Endothelial cell of umbilical vein (primary cell): ENCODE results near the gene EPS15.

ENCODE experiments used
- EZH2 ChIP-seq: IDR thresholded peaks from 2 replicates; pipeline ENCODE4 v1.6.1; 2012; ENCODE audit warnings: borderline replicate concordance, low read depth, mild to moderate bottlenecking, moderate library complexity, low read length, inconsistent platforms; ENCODE audit not compliant: severe bottlenecking
- FOS ChIP-seq: IDR thresholded peaks from 2 replicates; pipeline ENCODE4 v1.6.1; 2011; ENCODE audit warnings: mild to moderate bottlenecking, low read length, moderate library complexity, borderline replicate concordance; ENCODE audit not compliant: insufficient read depth
- GATA2 ChIP-seq: IDR thresholded peaks from 2 replicates; pipeline ENCODE4 v1.7.0; 2011; ENCODE audit warnings: low read depth, mild to moderate bottlenecking, moderate library complexity, mixed read lengths, low read length; ENCODE audit not compliant: insufficient read length, insufficient read depth
- JUN ChIP-seq: IDR thresholded peaks from 2 replicates; pipeline ENCODE4 v1.6.1; 2011; ENCODE audit warnings: borderline replicate concordance, low read depth; ENCODE audit not compliant: insufficient read length, insufficient read depth
- MYC ChIP-seq: IDR thresholded peaks from one replicate; pipeline ENCODE4 v1.6.1; 2011; ENCODE audit warnings: mild to moderate bottlenecking, low read depth, low read length
- POLR2A ChIP-seq: IDR thresholded peaks from 2 replicates; pipeline ENCODE4 v1.6.1; 2012; ENCODE audit warnings: low read depth, mild to moderate bottlenecking, control low read depth, low read length
- POLR2AphosphoS5 ChIP-seq: IDR thresholded peaks from 2 replicates; pipeline ENCODE4 v1.6.1; 2012; ENCODE audit warnings: low read depth, mild to moderate bottlenecking, control low read depth, low read length, moderate library complexity; ENCODE audit not compliant: insufficient read depth
- TF ChIP-seq, protein P1 (sequence below), 2 donors: IDR thresholded peaks; 1 replicate in 1 of 2; 2 replicates in 1 of 2; pipeline ENCODE4 v1.5.1; 2011; ENCODE audit warnings: low read length in 2 of 2, mild to moderate bottlenecking in 2 of 2, moderate library complexity in 2 of 2, control low read depth in 1 of 2, inconsistent platforms in 1 of 2, low read depth in 1 of 2; ENCODE audit not compliant: insufficient read depth in 1 of 2; ENCODE audit errors: extremely low read depth in 1 of 2
- TF ChIP-seq, protein P2 (sequence below): IDR thresholded peaks from 2 replicates; pipeline ENCODE4 v1.6.1; 2011; ENCODE audit not compliant: insufficient read depth, insufficient read length

DNA sequence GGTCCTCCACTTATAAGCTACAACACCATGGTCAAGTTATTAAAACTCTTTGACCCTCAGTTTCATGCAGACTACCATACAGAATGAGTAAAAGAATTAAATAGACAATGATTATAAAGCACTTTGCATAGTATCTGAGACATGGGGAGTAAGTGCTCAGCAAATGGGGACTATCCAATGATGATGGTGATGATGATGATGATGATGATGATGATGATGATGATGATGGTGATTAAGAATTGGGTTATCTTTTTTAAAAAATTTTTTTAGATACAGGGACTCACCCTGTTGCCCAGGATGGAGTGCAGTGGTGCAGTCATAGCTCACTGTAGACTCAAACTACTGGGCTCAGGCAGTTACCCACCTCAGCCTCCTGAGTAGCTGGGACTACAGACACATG, 8.1 kb upstream of the EPS15 start:
- TF ChIP-seq, protein P1, sequence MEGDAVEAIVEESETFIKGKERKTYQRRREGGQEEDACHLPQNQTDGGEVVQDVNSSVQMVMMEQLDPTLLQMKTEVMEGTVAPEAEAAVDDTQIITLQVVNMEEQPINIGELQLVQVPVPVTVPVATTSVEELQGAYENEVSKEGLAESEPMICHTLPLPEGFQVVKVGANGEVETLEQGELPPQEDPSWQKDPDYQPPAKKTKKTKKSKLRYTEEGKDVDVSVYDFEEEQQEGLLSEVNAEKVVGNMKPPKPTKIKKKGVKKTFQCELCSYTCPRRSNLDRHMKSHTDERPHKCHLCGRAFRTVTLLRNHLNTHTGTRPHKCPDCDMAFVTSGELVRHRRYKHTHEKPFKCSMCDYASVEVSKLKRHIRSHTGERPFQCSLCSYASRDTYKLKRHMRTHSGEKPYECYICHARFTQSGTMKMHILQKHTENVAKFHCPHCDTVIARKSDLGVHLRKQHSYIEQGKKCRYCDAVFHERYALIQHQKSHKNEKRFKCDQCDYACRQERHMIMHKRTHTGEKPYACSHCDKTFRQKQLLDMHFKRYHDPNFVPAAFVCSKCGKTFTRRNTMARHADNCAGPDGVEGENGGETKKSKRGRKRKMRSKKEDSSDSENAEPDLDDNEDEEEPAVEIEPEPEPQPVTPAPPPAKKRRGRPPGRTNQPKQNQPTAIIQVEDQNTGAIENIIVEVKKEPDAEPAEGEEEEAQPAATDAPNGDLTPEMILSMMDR (IDR thresholded peaks at IDR 0.05; ENCODE audit: extremely low read depth in 1 of 2, insufficient read depth in 1 of 2, low read depth in 1 of 2, low read length in 2 of 2) = no peak
- TF ChIP-seq EZH2 (no peak), POLR2A (no peak), MYC (no peak), JUN (no peak), POLR2AphosphoS5 (no peak), FOS (no peak), GATA2 (no peak)
- TF ChIP-seq, protein P2, sequence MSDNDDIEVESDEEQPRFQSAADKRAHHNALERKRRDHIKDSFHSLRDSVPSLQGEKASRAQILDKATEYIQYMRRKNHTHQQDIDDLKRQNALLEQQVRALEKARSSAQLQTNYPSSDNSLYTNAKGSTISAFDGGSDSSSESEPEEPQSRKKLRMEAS = no peak
